Caki2 (cell line): Measurements from ENCODE around the gene FAM193B. TPM values are rescaled to one million over a fixed set of nuclear protein-coding genes. Genes with fewer than 3 reads are reported as not detected.
"Not testable (repeated sequence)": the region's sequence is repeated elsewhere in the genome, so short reads cannot be mapped to it uniquely, and the experiment has no call there.

ENCODE experiments used
- DNase-seq: peaks from one replicate; pipeline ENCODE4 v3.0.0-alpha.2; 2015; ENCODE audit warnings: low read depth
- in situ Hi-C: cut with HindIII; loops from 2 replicates; pipeline ENCODE4 v1.10.0; 2016; ENCODE audit warnings: low sequenced_read_pairs, low pct_unique_long_range_greater_than_20kb, mixed read lengths
- total RNA-seq: library from RNA; depleted of rRNA; stranded (reverse); fragments of >200 nt; shearing (Covaris generic); gene quantifications from 2 replicates; pipeline ENCODE4 v1.2.3, GENCODE V29; 2014; ENCODE audit warnings: low replicate concordance

FAM193B gene
- total RNA-seq, 1 experiment from 2014 or later, result 29.2 TPM

DNA sequence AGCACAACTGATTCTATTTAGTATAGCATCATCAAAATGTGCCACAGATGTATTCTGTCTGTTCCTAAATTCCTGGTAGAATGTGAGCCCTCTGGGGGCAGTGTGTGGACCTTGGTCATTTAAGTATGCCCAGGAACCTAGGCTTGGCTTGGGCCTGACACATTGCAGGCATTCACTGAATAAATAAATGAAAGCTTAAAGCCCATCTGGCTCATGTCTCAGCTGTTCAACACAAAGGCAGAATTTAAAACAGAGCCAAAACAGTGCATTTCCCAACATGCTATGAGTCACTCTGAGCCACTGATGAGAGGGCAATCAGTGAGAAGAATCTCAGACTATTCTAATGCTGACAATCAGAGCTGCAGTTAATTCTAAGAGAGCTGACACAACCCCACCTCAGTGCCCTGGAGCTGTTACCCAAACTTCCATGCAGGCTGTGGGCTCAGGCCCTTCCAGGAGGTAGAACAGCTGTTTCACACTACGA is 8.1 kb downstream of the FAM193B start:
- in situ Hi-C loops, result no loop called here
- peak; percentile 76 for DNase-seq

- in situ Hi-C loops, result no loop called here
- no peak for DNase-seq
Observed at GRCh38 chr5:177545487-177546257, 8.7 kb downstream of the FAM193B start.

GRCh38 chr5:177542816-177543465 is 11.4 kb downstream of the FAM193B start:
- in situ Hi-C loops, result no loop called here
- DNase-seq, result no peak

DNA sequence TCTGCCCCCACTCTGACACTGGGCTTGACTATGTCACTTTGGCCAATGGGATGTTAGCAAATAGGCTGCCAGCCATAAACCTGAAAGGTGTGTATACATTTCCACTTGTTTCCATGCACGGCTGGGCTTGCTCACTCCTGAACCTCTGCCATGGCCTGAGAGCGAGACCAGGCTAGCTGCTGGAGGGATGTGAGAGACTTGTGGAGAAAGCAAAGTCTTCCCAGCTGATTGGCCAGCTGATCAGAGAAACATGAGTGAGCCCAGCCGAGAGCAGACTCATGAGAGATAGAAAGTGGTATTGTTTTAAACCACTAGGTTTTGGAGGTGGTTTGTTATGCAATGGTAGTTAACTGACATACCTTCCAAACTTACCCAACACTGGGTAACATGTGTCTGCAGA is 13.9 kb downstream of the FAM193B start:
- in situ Hi-C loops, result no loop called here
- no peak for DNase-seq

GRCh38 chr5:177539411-177539810 is 15.0 kb downstream of the FAM193B start:
- DNase-seq, result no peak
- in situ Hi-C loops, result no loop called here

DNA sequence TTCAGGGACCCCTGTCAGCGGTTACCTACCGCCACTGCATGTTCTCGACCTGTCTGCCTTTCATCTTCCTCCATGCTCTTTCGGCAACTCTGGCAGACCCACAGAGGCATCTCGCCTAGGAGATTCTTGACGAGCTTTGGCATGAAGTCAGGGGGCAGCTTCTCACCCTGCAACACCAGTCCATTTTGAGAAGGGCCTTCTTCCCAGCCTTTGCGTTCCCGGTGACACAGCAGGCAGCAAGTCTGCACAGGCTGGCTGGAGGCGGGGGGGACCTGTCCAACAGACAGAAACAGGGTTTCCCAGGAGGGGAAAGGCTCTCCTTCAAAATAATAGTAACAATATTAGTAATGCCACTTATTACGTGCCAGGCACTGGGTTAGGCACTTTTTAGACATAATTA is 15.5 kb downstream of the FAM193B start:
- DNase-seq, result no peak
- in situ Hi-C loops, result no loop called here

DNA sequence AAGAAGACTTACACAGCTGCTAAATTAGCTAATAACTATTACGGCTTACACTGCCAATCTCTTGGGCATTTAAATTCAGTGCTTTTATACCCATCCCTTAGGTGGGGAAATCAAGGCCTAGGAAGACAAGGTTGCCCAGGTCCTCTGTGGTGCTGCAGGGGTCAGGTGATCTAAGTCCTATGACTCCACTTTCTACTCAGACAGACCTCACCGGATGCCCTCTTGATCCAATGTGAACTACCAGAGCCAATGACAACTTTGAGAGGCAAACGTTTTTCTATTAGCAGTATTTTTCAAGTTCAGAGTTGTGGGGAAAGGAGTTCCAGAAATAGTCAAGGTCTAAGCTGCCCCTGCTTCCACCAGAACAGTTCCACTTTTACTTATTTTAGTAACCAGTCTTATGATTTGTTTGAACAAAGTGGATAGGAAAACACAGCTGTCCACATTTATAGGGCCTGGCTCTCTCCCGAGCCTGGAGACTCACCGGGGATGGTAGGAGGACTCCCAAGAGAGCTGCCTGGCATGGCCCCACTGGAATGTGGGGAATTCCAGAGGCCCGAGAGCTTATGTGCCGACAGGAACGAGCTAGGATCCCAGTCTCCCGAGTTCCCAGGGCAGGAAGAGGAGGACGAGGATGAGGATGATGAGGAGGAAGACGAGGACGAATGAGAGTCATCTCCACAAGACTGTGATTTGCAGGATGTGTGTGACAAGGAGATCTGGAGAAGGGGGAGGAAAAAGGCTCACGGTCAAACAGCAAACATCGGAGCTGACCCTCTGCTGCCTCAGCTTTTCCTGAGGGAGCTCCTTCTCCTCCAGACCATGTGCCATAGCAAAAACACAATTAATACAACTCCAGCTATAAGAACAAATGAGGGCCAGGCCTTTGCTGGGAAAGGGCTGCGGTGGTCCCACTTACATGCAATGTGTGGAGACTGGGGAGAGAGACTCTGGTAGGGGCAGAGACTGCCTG is 16.7 kb downstream of the FAM193B start:
- DNase-seq, result peak; percentile 55
- in situ Hi-C loops, result no loop called here

GRCh38 chr5:177536386-177536785 is 18.0 kb downstream of the FAM193B start:
- in situ Hi-C loops, result no loop called here

GRCh38 chr5:177535125-177535524 is 19.2 kb downstream of the FAM193B start:
- in situ Hi-C loops, result no loop called here
- DNase-seq, result no peak

More at GRCh38 chr5:177536386-177536785, 18.0 kb downstream of the FAM193B start:
- no peak for DNase-seq

DNA sequence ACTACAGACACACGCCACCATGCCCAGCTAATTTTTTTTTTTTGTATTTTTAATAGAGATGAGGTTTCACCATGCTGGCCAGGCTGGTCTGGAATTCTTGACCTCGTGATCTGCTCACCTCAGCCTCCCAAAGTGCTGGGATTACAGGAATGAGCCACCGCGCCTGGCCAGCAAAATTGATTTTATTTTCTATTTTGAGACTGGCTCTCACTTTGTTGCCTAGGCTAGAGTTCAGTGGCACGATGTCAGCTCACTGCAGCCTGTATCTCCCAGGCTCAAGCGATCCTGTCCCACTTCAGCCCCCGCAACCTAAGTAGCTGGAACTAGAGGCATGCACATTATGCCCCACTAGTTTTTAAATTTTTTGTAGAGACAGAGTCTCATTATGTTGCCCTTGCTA is 19.9 kb downstream of the FAM193B start:
- in situ Hi-C loops, DNase-seq: not testable (repeated sequence)

- in situ Hi-C loops, result no loop called here
- no peak for DNase-seq
Observed at GRCh38 chr5:177531209-177531940, 23.0 kb downstream of the FAM193B start.

GRCh38 chr5:177530638-177531037 is 23.7 kb downstream of the FAM193B start:
- no peak for DNase-seq
- in situ Hi-C loops, result no loop called here

DNA sequence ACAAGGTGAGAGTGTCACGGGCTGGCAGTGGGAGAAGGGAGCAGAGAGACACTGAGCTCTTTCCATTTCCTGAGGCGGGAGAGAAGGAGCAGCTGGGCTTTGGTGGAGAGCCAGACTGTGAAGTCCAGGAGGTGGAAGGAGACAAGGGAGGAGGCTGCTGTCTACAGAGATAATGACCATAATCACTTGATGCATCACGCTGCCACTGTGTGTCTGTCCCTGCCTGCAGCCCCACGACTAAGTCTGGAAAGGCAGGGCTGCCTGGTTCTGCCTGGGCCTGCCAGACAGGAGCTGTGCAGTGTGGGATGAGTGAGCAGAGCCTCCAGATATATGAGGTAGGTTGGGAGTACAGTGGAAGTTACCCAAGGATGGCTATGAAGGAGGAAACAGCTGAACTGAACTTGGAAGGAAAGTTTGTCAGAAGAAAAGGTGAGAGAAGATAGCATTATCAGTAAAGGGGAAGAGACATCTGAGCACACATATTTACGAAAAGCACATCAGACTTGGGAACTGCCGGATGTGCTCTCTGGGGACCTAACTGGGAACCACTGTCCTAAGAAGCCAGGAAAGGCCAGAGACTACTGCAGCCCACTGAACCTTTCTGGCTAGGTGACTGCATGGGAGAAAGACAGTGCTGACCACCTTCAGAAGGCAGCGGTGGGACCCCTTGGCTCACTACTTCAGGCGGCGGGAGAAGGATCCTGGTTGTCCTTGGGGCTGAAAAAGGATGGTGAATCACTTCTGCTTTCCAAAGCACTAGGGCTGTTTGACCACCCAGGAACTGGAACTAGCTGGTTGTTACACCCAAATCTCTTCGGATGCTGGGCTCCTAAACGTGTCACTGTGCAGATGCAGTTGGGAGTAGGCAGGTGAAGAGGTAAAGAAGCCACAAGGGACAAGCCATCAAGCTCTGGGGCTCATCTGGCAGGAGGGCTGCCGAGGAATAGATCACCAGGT is 24.8 kb downstream of the FAM193B start:
- in situ Hi-C loops, result no loop called here
- DNase-seq, result no peak

DNA sequence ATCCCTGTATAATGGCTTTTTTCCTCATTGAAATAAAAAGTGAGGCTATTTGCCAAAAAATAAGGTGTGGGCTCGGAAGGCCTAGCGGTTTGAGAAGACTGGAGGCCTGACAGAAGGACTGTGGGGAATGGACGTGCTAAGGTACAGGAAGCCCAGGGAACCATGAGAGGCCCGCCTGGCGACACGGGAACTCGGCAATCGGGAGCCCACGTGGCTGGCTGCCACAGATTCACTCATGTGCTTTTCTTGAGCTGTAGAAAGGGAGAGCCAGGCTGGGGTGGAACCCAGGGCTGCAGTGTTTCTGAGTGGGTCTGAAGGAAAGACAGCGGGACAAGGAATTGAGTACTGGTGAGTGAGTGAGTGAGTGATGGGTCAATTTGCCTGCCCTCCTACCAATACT is 25.7 kb downstream of the FAM193B start:
- DNase-seq, result no peak
- in situ Hi-C loops, result no loop called here

DNA sequence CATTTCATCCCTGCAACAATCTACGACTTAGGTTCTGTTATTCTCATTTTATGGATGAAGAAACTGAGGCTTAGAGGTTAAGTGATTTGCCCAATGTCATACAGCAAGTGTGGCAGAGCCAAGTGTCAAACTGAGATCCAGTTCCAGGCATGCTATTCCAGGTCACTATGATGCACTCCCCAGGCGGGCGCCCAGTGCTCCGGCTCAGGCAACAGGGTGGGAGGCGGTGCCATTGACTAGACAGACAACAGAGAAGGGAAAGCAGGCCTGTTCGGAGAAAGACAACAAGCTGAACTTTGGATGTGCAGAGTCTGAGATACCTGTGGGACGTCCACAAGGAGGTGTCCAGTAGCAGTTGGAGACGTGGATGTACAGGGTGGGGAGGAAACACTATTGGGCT is 26.8 kb downstream of the FAM193B start:
- DNase-seq, result no peak
- in situ Hi-C loops, result no loop called here

- in situ Hi-C loops, result no loop called here
- no peak for DNase-seq
Observed at GRCh38 chr5:177526791-177527190, 27.6 kb downstream of the FAM193B start.

GRCh38 chr5:177526191-177526590 is 28.2 kb downstream of the FAM193B start:
- DNase-seq, result no peak
- in situ Hi-C loops, result no loop called here
